ENCODE data around the gene TNNI2. TPM values are rescaled to one million over a fixed set of nuclear protein-coding genes. Genes with fewer than 3 reads are reported as not detected.

Gene TNNI2
- not detected in 2 replicates for total RNA-seq

- H3K4me3 ChIP-seq (ENCODE audit: low read depth, low read length): no peak within 1 kb of the TSS
- no peak for DNase-seq (ENCODE audit: low read depth)
- TF ChIP-seq CTCF (IDR thresholded peaks at IDR 0.05; ENCODE audit: insufficient read depth, low read depth, low read length): no peak
These were observed at the start of gene TNNI2 for GRCh38 chr11:1838426-1839144. Gene TNNI2, plus strand, starts transcription at chr11:1838981. Its CDS starts 716 bp downstream, at chr11:1839697.

- no peak for DNase-seq (ENCODE audit: low read depth)
- no peak overlapping the region for H3K4me3 ChIP-seq (ENCODE audit: low read depth, low read length)
- TF ChIP-seq CTCF (IDR thresholded peaks at IDR 0.05; ENCODE audit: insufficient read depth, low read depth, low read length): no peak
These were observed 46.9 kb upstream of the TNNI2 start for GRCh38 chr11:1791912-1792311.

- DNase-seq (ENCODE audit: low read depth): no peak
- TF ChIP-seq CTCF (IDR thresholded peaks at IDR 0.05; ENCODE audit: insufficient read depth, low read depth, low read length): no peak
- no peak overlapping the region for H3K4me3 ChIP-seq (ENCODE audit: low read depth, low read length)
These were observed 46.3 kb upstream of the TNNI2 start for GRCh38 chr11:1792461-1792860.

GRCh38 chr11:1793081-1793480 is 45.7 kb upstream of the TNNI2 start:
- DNase-seq (ENCODE audit: low read depth): no peak
- H3K4me3 ChIP-seq (ENCODE audit: low read depth, low read length): no peak overlapping the region
- TF ChIP-seq CTCF (IDR thresholded peaks at IDR 0.05; ENCODE audit: insufficient read depth, low read depth, low read length): no peak

GRCh38 chr11:1796413-1797011 is 42.3 kb upstream of the TNNI2 start:
- no peak for DNase-seq (ENCODE audit: low read depth)
- H3K4me3 ChIP-seq (ENCODE audit: low read depth, low read length): no peak overlapping the region
- TF ChIP-seq CTCF (IDR thresholded peaks at IDR 0.05; ENCODE audit: insufficient read depth, low read depth, low read length): no peak

GRCh38 chr11:1797391-1798125 is 41.2 kb upstream of the TNNI2 start:
- no peak overlapping the region for H3K4me3 ChIP-seq (ENCODE audit: low read depth, low read length)
- TF ChIP-seq CTCF (IDR thresholded peaks at IDR 0.05; ENCODE audit: insufficient read depth, low read depth, low read length): no peak
- DNase-seq (ENCODE audit: low read depth): no peak
